GM18511 (cell line): ENCODE measurements around the gene TAPBPL.

ENCODE experiments used
- ATAC-seq: cut with Tn5 transposase; IDR thresholded peaks from one replicate; pipeline ENCODE4 v1.9.1; 2021; ENCODE audit warnings: mild to moderate bottlenecking, moderate library complexity; ENCODE audit not compliant: unreplicated experiment

TAPBPL gene

DNA sequence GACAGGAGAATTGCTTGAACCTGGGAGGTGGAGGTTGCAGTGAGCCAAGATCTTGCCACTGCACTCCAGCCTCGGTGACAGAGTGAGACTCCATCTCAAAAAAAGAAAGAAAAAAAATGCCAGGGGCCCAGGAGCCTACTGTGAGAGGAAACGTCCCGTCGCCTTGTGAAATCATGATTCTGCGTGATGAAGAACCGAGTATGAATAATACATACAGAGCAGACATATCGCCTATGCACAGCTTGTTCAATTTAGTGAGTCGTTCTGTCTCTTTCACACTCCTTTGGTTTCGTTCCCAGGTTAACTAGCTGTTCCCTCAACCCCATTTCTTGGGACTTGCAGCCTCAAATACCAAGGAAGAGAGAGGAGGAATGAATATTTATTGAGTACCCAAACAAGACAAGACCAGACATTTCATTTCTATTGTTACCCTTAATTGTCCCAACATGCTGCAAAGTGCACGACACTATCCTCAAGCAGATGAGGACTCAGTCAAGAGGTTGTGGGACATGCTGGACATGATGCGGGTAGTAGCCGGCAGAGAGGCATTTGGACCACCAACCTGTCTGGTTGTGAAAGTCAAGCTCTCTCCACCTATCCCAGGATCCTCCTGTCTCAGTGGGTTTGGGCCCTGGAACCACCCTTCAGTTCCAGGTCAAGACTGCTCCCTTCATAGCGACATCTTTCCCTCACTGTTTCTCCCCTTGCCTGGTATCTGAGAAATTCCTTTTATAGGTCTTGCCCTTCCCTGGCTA, 15.7 kb upstream of the TAPBPL start:
- ATAC-seq: no peak

DNA sequence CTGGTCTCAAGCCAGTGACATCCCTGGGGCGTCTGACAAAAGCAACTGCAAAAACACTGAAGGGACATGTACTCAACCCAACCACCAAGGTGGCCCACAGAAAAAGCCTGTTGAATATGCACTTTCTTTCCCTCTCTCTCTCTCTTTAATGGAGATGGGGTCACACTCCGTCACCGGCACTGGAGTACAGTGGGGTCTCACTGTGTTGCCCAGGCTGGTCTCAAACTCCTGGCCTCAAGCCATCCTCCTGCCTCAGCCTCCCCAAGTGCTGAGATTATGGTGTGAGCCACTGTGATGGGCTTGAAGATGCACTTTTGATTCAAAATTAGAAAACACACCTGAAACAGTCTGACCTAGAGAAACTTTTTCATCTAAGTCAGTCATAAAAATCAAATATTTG, 14.3 kb upstream of the TAPBPL start:
- no peak for ATAC-seq

DNA sequence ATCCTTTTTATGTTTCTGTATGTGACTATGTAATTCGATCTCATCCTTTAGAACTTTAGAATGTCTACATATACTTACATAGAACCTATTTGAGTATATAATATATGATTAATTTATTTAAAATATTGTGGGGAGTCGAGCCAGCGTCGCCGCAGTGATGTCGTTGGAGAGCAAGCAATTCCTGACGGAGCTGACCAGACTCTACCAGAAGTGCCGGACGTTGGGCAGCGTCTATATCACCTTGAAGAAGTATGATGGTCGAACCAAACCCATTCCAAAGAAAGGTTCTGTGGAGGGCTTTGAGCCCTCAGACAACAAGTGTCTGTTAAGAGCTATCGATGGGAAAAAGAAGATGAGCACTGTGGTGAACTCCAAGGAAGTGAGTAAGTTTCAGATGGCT, 13.5 kb upstream of the TAPBPL start:
- no peak for ATAC-seq

DNA sequence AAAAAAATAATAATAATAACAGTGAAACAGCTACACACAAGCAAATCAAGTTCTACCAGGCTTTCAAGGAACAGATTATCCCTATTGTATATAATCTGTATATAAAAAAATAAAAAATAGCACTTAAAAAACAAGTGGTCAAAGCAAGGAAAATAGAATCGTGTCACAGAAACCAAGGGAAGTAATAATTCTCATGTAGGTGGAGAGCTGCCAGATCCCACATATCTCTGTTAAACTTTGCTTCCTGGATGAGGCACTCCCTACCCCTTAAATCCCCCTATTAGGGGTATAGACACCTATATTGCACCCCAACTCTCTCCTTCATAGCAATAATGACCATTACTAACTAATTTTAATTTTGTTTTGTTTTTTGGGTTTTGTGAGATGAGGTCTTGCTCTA, 11.5 kb upstream of the TAPBPL start:
- no peak for ATAC-seq

DNA sequence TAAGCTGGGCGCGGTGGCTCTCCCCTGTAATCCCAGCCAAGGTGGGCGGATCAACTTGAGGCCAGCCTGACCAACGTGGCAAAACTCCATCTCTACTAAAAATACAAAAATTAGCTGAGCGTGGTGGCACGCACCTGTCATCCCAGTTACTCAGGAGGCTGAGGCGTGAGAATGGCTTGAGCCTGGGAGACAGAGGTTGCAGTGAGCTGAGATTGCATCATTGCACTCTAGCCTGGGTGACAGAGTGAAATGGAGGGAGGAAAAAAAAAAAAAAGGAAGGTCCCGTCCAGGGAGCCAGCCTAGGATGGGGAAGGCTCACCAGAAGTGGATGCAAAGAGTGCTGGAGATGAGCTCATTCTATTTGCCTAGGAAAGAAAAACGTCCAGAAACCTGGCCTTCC, 9.0 kb upstream of the TAPBPL start:
- ATAC-seq: no peak

DNA sequence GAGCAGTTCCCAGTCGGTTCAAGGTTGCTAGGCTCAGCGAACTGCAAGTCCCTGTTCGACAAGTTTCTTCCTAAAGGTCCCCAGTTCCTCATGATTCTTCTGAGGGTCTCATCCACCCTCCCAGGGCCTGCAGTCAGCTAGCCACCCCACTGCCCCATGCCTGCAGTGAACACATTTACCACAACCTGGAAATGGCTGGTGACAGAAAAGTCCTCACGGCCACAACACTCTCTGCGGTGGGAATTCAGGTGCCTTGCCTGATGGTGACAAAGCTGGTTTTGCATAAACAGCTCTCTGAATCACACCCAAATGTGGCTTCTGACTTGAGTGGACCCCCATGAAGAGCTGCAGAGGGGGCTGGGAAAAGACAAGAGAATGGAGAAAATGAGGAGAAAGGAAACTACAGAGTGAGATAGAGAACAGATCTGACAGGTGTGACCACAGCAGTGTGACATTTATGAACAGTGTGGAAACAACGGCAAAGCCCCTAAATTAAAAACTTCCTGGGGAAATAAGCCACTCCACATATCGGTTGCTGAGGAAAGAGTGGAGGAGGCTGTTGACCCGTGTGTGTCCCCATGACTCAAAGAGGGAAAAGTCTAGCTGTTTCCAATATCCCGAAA, 8.4 kb upstream of the TAPBPL start:
- no peak for ATAC-seq

DNA sequence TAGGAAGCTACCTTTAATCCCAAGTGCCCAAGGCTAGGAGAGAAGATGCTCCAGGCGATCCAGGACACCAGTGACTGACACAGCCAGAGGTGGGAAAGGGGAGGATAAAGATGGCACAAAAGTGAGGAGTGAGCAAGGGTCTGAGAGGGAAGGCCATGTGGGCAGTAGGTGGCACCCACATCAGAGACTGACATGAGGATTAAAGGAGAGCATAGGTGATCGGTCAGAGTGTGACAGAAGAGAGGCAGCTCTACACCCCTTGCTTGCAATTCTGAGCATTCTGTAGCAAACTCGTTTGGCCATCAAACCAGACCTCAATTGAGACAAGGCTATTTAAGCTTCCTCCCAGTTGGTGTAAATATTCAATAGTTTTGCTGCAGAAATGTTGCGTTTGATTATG, 7.8 kb upstream of the TAPBPL start:
- ATAC-seq: no peak

DNA sequence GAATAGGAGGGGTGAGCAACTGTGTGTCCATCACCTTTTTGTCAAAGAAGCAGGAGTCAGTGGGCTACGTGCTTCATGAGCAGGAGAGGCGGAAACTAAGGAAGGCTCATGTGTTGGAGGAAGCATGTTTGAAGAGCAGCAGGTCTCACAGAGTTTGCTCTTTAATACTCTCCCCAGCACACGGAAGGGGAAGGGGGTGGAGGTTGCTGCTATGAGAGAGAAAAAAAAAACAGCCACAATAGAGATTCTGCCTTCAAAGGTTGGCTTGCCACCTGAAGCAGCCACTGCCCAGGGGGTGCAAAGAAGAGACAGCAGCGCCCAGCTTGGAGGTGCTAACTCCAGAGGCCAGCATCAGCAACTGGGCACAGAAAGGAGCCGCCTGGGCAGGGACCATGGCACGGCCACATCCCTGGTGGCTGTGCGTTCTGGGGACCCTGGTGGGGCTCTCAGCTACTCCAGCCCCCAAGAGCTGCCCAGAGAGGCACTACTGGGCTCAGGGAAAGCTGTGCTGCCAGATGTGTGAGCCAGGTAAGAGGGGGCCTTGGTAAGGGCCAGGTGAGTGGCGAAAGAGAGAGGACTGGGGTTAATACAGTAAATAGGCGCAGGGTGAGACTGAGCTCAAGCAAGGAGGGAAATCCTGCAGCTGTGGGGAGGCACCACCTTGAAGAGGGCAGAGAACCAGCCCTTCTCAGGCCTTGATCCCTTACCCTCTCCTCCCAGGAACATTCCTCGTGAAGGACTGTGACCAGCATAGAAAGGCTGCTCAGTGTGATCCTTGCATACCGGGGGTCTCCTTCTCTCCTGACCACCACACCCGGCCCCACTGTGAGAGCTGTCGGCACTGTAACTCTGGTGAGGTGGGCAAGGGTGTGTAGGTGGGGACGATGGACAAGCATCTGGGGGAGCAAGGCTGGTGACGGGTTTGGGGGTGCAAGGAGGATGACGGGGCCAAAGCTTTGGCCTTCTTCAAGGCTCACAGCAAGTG, 6.8 kb upstream of the TAPBPL start, which contains the start of gene CD27:
Gene CD27 (plus strand): TSS at position 252 of the 985 bp plus-strand sequence. CDS start 141 bp downstream, at position 393.
- ATAC-seq: no peak

DNA sequence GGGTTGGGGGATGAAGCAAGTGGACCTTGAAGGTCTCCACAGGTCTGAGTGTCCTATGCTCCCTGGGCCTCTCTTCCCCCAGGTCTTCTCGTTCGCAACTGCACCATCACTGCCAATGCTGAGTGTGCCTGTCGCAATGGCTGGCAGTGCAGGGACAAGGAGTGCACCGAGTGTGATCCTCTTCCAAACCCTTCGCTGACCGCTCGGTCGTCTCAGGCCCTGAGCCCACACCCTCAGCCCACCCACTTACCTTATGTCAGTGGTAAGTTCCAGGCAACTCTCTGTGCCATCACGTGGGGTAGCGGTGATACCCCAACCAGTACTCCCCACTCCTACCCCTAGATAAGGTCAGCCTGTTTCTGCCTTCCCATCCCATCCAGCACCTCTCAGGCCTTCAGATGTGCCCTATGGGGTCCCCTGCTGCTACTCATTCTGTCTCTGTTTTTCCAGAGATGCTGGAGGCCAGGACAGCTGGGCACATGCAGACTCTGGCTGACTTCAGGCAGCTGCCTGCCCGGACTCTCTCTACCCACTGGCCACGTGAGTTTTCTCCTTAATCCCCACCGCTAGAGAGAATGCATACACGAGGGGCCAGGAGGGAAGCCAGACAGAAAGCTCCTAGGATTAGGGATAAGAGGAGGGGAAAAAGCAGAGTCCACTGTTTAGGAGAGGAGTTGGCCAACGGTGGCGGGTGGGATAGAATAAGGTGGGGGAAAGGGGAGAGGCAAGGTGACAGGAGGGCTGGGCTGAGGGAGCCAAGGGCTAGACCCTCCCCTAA, 1.6 kb upstream of the TAPBPL start:
- ATAC-seq: no peak

DNA sequence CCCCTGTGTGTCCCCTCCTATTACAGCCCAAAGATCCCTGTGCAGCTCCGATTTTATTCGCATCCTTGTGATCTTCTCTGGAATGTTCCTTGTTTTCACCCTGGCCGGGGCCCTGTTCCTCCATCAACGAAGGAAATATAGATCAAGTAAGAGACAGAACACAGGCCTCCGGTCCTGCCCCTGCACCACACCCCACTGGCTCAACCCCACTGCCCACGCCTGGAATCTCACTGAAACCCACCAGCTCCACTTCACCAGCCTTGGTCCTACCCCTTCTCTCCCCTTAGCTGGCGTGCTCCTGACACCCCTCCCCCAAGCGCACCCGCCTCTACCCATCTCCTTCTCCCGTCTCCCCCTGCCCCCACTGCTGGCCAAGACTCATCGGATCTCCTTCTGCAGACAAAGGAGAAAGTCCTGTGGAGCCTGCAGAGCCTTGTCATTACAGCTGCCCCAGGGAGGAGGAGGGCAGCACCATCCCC, 934 bp upstream of the TAPBPL start:
- no peak for ATAC-seq

DNA sequence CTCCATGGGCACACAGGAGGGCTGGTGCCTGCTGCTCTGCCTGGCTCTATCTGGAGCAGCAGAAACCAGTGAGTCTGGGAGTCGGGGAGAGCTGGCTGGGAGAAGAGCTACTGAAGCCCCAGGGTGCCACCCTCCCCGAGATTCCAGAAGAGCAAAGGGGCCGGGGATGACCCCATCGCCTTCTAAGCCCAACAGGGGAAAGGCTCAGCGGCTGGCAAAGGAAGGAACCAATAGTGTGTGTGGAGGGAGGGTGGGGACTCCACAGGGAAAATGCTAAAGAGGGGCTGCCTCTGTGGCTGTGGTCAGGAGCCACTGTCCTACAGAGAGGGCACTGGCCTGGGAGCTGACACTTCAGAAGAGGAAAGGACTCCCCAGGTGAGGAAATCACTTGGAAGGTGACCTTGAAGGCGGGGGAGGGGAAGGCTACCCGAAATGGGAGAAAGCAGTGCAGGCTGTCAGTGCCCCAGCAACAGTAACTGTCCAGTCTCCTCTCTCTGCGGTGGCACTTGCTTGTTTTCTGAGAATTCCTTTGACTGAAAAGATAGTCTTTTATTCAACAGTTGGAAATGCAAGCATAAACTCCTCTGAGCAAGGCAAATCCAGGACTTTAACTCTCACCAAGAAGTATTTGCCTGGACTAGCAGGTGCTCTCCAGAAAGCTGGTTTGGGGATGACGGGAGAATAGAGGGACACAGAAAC, 552 bp downstream of the TAPBPL start:
- peak; percentile 12 for ATAC-seq

DNA sequence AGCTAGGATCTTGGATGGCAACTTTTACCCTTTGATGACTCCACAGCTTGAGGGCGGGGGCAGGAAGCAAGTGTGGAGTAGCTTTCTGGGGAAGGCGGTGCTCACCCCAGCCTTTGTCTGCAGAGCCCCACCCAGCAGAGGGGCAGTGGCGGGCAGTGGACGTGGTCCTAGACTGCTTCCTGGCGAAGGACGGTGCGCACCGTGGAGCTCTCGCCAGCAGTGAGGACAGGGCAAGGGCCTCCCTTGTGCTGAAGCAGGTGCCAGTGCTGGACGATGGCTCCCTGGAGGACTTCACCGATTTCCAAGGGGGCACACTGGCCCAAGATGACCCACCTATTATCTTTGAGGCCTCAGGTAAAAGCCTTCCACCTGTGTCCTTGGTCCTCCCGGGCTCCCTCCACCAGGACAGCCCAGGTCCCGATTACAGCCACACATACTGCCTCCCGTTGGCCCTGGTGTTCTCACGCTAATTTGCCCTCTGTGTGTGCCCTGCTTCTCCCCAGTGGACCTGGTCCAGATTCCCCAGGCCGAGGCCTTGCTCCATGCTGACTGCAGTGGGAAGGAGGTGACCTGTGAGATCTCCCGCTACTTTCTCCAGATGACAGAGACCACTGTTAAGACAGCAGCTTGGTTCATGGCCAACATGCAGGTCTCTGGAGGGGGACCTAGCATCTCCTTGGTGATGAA, 1.2 kb downstream of the TAPBPL start:
- no peak for ATAC-seq

DNA sequence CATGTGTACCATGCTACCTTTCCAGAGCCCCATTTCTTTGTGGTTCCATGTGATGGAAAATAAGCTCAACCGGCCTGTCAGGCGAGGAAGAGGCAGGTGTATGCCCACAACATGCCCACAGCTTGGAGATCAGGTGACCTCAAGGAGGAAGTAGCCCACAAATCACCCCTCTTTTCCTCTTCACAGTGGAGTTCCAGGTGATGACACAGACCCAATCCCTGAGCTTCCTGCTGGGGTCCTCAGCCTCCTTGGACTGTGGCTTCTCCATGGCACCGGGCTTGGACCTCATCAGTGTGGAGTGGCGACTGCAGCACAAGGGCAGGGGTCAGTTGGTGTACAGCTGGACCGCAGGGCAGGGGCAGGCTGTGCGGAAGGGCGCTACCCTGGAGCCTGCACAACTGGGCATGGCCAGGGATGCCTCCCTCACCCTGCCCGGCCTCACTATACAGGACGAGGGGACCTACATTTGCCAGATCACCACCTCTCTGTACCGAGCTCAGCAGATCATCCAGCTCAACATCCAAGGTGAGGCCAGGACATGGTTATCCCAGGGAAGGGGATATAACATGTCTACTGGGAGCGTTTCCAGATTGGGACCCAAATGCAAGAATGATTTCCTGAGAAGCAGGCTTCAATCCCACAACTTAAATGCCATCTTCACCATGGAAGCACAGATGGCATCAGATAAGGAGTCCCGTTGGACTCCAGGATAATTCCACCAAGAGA, 5.5 kb downstream of the TAPBPL start:
- ATAC-seq: no peak

DNA sequence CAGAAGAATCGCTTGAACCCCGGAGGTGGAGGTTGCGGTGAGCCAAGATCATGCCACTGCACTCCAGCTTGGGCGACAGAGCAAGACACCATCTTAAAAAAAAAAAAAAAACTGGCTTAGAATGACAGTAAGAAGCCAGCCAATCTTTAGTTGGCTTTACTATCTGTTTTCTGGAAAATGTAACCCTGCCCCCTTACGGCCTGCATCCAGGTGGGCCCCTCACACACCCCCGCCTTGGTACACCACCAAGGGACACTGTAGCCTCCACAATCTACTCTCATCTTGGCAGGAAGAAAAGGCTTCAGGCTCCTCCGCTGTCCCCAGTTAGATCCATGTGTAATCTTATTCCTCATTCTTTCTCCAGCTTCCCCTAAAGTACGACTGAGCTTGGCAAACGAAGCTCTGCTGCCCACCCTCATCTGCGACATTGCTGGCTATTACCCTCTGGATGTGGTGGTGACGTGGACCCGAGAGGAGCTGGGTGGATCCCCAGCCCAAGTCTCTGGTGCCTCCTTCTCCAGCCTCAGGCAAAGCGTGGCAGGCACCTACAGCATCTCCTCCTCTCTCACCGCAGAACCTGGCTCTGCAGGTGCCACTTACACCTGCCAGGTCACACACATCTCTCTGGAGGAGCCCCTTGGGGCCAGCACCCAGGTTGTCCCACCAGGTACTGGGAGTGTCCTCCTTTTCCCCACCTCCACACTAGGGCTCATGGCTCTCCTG, 6.6 kb downstream of the TAPBPL start:
- ATAC-seq: no peak

DNA sequence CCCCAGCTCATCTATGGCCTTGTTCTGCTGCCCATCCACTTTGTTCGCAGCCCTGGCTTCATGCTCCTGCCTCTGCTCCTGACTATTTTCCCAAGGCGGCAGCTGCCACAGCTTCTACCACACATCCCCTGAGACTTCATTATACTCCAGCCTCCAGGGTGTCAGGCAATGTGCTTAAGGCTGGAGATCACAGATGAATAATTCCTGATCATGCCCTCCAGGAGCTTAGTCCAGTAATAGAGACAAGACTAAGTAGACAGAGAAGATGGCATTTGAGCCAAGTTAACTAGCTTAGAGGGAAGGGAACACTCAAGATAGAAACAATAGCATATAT, 7.1 kb downstream of the TAPBPL start:
- no peak for ATAC-seq

DNA sequence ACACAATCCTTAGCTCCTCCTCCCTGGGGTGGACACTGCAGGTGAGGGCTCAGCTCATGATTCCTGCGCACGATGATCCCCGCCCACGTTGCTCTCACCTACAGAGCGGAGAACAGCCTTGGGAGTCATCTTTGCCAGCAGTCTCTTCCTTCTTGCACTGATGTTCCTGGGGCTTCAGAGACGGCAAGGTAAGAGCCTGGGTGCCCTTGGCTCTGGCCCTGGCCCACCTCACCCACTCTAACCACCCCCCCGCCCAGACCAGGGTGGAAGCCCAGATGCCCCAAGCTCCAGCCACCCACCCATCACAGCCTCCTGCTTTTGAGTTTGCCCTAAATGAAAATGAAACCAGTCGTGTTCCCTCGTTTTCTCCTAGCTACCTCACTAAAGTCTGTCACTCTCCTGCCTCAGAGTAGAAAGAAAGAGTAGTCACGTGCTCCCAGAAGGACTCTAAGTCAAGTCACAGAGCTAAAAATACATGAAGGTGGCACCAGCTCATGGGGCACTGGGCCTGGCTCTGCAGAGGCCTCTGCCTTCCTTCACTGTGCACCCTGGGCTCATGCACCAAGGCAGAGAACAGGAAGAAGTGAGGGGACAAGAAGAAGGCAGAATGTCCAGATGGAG, 9.0 kb downstream of the TAPBPL start:
- ATAC-seq: no peak

DNA sequence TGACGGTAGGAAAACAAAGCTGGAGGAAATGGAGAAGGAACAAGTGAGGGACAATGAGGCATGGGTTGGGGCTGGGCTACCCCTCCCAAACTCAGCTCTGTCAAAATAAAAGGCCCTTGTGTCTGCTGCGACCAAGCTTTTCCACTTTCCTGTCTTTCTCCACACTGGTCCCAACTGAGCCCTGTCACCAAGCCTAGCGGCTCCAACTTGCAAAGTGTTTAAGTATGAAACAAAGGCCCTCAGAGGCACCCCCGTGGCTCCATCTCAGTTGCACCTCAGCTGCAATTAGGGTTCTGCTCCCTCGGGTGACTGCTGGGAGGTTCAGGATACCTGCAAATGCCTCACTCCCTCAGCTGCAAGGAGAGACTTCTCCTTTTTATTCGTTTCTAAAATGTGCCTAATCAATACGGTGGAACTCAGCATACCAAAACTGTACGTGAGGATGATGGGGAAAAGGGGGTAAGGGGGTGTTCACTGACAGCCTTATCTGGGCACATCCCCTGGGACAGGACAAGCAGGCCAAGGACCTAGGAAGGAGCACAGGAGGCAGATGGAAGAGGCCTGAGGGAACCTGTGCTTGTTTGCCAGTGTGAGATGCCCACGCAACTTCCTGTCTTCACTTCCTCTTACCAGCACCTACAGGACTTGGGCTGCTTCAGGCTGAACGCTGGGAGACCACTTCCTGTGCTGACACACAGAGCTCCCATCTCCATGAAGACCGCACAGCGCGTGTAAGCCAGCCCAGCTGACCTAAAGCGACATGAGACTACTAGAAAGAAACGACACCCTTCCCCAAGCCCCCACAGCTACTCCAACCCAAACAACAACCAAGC, 9.8 kb downstream of the TAPBPL start:
- peak; percentile 78 for ATAC-seq
